D721Med (cell line): Measurements from ENCODE around the gene DGUOK.

Experiments
- DNase-seq: peaks from one replicate; pipeline ENCODE4 v3.0.0; 2011; ENCODE audit warnings: low spot score; ENCODE audit not compliant: insufficient read length
- FAIRE-seq: peaks from 2 replicates; lab custom pipeline; 2011; peaks lifted over from hg19 to GRCh38; lab: Jason Lieb, UNC
- CTCF ChIP-seq: IDR thresholded peaks from 2 replicates; pipeline ENCODE4 v1.5.1; 2012; ENCODE audit warnings: mild to moderate bottlenecking, control low read depth; ENCODE audit not compliant: insufficient read depth; ENCODE audit errors: missing control alignments

Gene DGUOK

DNA sequence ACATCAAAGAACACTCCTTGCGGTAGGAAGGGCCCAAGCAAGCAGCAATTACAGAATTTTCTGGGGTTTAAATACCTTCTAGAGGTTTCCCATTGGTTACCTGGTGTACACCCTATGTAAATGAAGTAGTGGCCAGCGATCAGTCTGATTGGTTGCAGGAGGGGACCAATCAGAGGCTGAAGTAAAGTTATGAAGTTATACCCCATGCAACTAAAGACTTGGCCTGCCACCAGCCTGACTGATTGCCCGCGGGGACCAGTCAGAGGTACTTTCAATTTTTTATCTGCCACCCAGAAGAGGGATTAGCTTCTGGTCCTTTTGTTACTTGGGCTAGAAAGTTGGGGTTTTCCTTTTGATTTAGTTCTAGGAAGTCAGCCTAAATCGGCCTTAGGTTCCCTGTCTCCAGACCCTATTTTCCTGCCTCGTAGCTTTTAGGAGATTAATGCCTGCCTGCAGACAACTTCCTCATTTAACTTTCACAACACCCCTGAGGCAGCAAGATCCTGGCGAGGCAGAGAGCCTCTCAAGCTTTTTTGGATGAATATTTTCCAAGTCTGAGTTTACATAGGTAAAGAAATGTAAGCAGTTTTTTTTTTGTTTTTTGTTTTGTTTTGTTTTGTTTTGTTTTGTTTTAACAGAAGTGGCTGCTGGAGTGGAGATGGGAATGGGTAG, 1.5 kb upstream of the DGUOK start:
- FAIRE-seq (no peak), DNase-seq (no peak)
- no peak for TF ChIP-seq CTCF

GRCh38 chr2:73925853-73926492, 707 bp upstream of the DGUOK start:
- no peak for TF ChIP-seq CTCF
- DNase-seq (no peak), FAIRE-seq (no peak)

- TF ChIP-seq CTCF, result no peak
- FAIRE-seq (no peak), DNase-seq (no peak)
Measured at GRCh38 chr2:73927344-73927743, 664 bp downstream of the DGUOK start.

DNA sequence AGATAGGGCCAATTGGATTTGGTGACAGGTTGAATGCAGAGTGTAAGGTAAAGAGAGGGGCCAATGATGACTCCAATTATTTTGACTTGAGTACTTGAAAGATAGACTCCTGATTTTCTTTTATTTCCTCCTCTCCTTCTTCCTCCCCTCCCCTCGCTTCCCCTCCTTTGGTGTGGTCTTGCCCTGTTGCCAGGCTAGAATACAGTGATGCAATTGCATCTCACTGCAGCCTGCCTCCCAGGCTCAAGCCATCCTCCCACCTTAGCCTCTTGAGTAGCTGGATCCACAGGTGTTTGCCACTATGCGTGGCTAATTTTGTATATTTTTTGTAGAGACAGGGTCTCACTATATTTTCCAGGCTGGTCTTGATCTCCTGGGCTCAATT, 2.3 kb downstream of the DGUOK start:
- FAIRE-seq (no peak), DNase-seq (no peak)
- no peak for TF ChIP-seq CTCF

DNA sequence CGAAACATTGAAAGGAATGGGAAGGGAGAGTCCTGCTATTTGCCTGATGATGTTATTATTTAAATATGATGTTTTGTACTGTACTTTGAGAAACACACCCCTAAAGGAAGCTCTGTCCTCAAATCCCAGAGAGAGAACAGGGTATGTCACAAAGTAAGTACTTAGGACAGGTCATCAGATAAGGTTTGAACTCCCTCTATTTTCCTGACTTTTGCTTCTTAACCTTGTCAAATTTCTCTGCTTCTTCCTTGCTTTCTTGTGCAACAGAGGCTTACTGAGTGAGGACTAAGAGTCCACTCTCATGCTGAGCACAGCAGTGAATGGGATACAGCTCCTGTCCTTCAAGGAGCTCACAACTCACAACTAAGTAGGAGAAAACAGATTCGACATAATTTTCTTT, 3.7 kb downstream of the DGUOK start:
- no peak for TF ChIP-seq CTCF
- DNase-seq, result no peak
- no peak for FAIRE-seq

DNA sequence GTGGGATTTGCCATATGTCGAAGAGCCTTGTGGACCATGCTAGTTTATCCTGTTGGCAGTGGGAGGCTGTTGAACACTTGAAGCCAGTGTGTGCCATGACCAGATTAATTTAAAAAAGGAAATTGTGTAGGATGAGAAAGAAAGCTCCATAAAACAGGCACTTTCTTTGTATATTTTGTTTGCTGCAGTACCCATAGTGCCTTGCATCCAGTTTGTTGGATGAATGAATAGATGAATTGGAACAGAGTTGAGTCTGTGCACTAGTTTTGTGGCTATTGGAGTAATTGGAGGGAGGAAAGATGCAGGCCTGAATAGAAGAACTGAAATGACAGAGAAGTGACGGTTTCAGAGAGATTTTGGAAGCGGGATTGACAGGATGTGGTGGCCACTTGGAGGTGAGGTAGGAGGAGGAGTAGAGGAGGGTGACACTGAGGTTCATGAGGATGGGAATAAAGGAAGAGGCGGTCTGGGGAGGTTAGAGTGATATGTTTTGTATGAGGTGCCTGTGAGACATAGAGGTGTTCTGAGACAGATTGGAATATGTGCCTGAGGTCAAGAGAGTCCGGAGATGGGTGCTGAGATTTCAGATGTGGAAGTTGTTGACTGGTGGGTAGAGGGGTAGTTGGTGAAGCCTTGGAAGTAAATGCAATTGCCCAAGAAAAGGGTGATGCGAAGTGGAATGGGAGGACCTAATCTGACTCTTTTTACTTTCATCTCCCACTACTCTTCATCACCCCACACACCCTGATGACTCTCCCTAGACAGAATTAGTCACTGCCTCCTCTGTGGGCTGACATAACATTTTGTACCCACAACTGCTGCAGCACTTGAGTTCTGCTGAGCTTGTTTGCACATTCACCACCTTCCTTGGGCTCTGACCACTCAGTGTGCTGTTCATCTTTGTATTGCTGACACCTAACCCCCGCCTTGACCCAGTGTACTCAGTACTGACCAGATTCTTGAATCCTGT, 5.1 kb downstream of the DGUOK start:
- no peak for TF ChIP-seq CTCF
- FAIRE-seq (no peak), DNase-seq (no peak)
